Liver (tissue), 9 donors: ENCODE results near the gene TRIM21. TPM values are rescaled to one million over a fixed set of nuclear protein-coding genes. Genes with fewer than 3 reads are reported as not detected.

ENCODE experiments used
- DNase-seq: peaks from one replicate; pipeline ENCODE4 v3.0.0-alpha.2; 2017; ENCODE audit warnings: low spot score
- H3K27ac ChIP-seq, 2 donors: one replicate each; pipeline ENCODE4 v1.7.0; 2013; ENCODE audit warnings: inconsistent platforms in 2 of 2, low read length in 2 of 2, control low read depth in 1 of 2, low read depth in 1 of 2, mild to moderate bottlenecking in 1 of 2
- H3K27me3 ChIP-seq, 4 donors: one replicate each; pipeline versions ENCODE4 v1.6.1 to v1.7.0; 2013; ENCODE audit warnings: low read length in 3 of 4, inconsistent platforms in 1 of 4, mild to moderate bottlenecking in 1 of 4, moderate library complexity in 1 of 4; ENCODE audit not compliant: control insufficient read depth in 4 of 4, insufficient read depth in 4 of 4
- H3K36me3 ChIP-seq, 4 donors: one replicate each; pipeline versions ENCODE4 v1.6.1 to v1.7.0; 2013; ENCODE audit warnings: low read length in 3 of 4, mild to moderate bottlenecking in 3 of 4, low read depth in 1 of 4, moderate library complexity in 1 of 4; ENCODE audit not compliant: control insufficient read depth in 4 of 4, insufficient read depth in 3 of 4
- H3K4me1 ChIP-seq, 4 donors: one replicate each; pipeline versions ENCODE4 v1.6.1 to v1.7.0; 2013; ENCODE audit warnings: low read length in 3 of 4, mild to moderate bottlenecking in 3 of 4, moderate library complexity in 1 of 4; ENCODE audit not compliant: control insufficient read depth in 4 of 4, insufficient read depth in 4 of 4
- H3K4me3 ChIP-seq, 3 donors: one replicate each; pipeline versions ENCODE4 v1.6.1 to v1.7.0; 2013; ENCODE audit warnings: low read length in 3 of 3, control low read depth in 1 of 3, low read depth in 1 of 3, mild to moderate bottlenecking in 1 of 3
- H3K9ac ChIP-seq, 2 donors: one replicate each; pipeline ENCODE4 v1.7.0; 2013; ENCODE audit warnings: low read length in 2 of 2, mild to moderate bottlenecking in 2 of 2, moderate library complexity in 2 of 2, control low read depth in 1 of 2, low read depth in 1 of 2
- H3K9me3 ChIP-seq, 4 donors: one replicate each; pipeline versions ENCODE4 v1.6.1 to v1.7.0; 2013; ENCODE audit warnings: low read length in 3 of 4; ENCODE audit not compliant: control insufficient read depth in 4 of 4
- EGR1 ChIP-seq, 2 donors: IDR thresholded peaks; 2 replicates each; pipeline ENCODE4 v1.6.1; 2016 to 2018; ENCODE audit warnings: antibody characterized with exemption in 2 of 2, low read depth in 2 of 2
- FOXA1 ChIP-seq: IDR thresholded peaks from 2 replicates; pipeline ENCODE4 v1.6.1; 2016; ENCODE audit warnings: antibody characterized with exemption
- FOXA2 ChIP-seq: IDR thresholded peaks from 2 replicates; pipeline ENCODE4 v1.6.1; 2016; ENCODE audit warnings: antibody characterized with exemption
- GABPA ChIP-seq, 2 donors: IDR thresholded peaks in 1 of 2; conservative IDR thresholded peaks in 1 of 2; 2 replicates each; pipeline ENCODE4 v1.6.1; 2016; ENCODE audit warnings: antibody characterized with exemption in 2 of 2, mild to moderate bottlenecking in 1 of 2, moderate library complexity in 1 of 2
- HNF4A ChIP-seq, 2 donors: conservative IDR thresholded peaks; 2 replicates each; pipeline ENCODE4 v1.6.1; 2016; ENCODE audit warnings: antibody characterized with exemption in 2 of 2, mild to moderate bottlenecking in 2 of 2
- HNF4G ChIP-seq: IDR thresholded peaks from 2 replicates; pipeline ENCODE4 v1.6.1; 2016; ENCODE audit warnings: antibody characterized with exemption
- JUND ChIP-seq, 2 donors: IDR thresholded peaks; 2 replicates each; pipeline ENCODE4 v1.6.1; 2016; ENCODE audit warnings: antibody characterized with exemption in 2 of 2
- NR2F2 ChIP-seq: IDR thresholded peaks from 2 replicates; pipeline ENCODE4 v1.6.1; 2016; ENCODE audit warnings: antibody characterized with exemption
- RAD21 ChIP-seq, 2 donors: IDR thresholded peaks; 2 replicates each; pipeline ENCODE4 v1.6.1; 2016; ENCODE audit warnings: antibody characterized with exemption in 2 of 2, mild to moderate bottlenecking in 2 of 2
- REST ChIP-seq: IDR thresholded peaks from 2 replicates; pipeline ENCODE4 v1.6.1; 2016; ENCODE audit warnings: antibody characterized with exemption, mild to moderate bottlenecking
- RXRA ChIP-seq, 2 donors: IDR thresholded peaks; 2 replicates each; pipeline ENCODE4 v1.6.1; 2017 to 2018; ENCODE audit warnings: antibody characterized with exemption in 2 of 2, mild to moderate bottlenecking in 1 of 2
- SP1 ChIP-seq: IDR thresholded peaks from 2 replicates; pipeline ENCODE4 v1.6.1; 2018; ENCODE audit warnings: antibody characterized with exemption, mild to moderate bottlenecking
- TAF1 ChIP-seq: conservative IDR thresholded peaks from 2 replicates; pipeline ENCODE4 v1.6.1; 2016; ENCODE audit warnings: antibody characterized with exemption, mild to moderate bottlenecking
- YY1 ChIP-seq: IDR thresholded peaks from 2 replicates; pipeline ENCODE4 v1.6.1; 2016; ENCODE audit warnings: antibody characterized with exemption, mild to moderate bottlenecking
- ZBTB33 ChIP-seq: IDR thresholded peaks from 2 replicates; pipeline ENCODE4 v1.6.1; 2016; ENCODE audit warnings: antibody characterized with exemption
- WGBS: extraction: QIAGEN DNeasy Blood & Tissue Kit; methylation state at CpG from one replicate; pipeline ENCODE4 v1.1.7; 2013; 5-methylcytosine and 5-hydroxymethylcytosine counted together
- polyA plus RNA-seq, 2 donors: library from polyadenylated mRNA; stranded (reverse) in 1 of 2; unstranded in 1 of 2; fragments of 200-250 nt in 1 of 2; fragments of >200 nt in 1 of 2; fragmentation: Nextera tagmentation in 1 of 2; extraction: Ambion mirVana in 1 of 2; gene quantifications; one replicate each; pipeline versions ENCODE4 v1.2.1 to v1.2.3, GENCODE V29; 2013 to 2015
- total RNA-seq, 2 donors: library from RNA; depleted of rRNA; stranded (reverse); fragments of >200 nt; gene quantifications; one replicate each; pipeline ENCODE4 v1.2.3, GENCODE V29; 2014
- TF ChIP-seq, protein P1 (sequence below): IDR thresholded peaks from 2 replicates; pipeline ENCODE4 v1.6.1; 2016; ENCODE audit warnings: antibody characterized with exemption
- TF ChIP-seq, protein P2 (sequence below): fragments of 150-350 bp; IDR thresholded peaks from 2 replicates; pipeline ENCODE4 v1.5.1; 2017; ENCODE audit warnings: improper control_type of control experiment, low read depth, low read length; ENCODE audit not compliant: missing input control
- TF ChIP-seq, protein P3 (sequence below): IDR thresholded peaks from 2 replicates; pipeline ENCODE4 v1.6.1; 2016; ENCODE audit warnings: antibody characterized with exemption
- donor health status: healthy.
- donor health status: healthy.
- donor health status: healthy.
- donor health status: healthy.
- donor health status: healthy.

The TRIM21 gene
- total and polyA plus RNA-seq, 4 donors, result 8.0 to 14.9 (median 12.4) TPM

DNA sequence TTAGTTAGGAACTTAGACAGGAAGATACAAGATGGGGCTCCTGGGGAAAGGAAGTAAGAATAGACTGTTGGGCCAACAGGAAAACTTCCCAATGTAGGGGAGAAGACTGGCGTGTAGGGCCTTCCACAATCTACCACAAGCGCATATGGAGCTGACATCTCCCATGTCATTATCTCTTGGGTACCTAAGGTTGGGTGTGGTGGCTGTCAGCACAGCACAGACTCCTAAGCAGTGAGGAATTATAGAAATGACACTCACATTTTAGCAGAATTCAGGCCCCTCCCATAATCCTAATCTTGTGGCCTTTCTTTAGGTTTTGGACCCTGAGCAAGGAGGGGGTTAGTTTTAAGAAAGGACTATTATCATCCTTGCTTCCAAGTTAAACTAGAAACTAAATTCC lies 11.6 kb downstream of the TRIM21 start:
- no peak for TF ChIP-seq RAD21 (IDR thresholded peaks at IDR 0.05)
- TF ChIP-seq GABPA (IDR thresholded peaks at IDR 0.05 in 1 of 2, conservative IDR thresholded peaks at IDR 0.05 in 1 of 2), result no peak
- TF ChIP-seq, protein P1, sequence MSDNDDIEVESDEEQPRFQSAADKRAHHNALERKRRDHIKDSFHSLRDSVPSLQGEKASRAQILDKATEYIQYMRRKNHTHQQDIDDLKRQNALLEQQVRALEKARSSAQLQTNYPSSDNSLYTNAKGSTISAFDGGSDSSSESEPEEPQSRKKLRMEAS, result no peak
- TF ChIP-seq HNF4A (conservative IDR thresholded peaks at IDR 0.05), result no peak
- TF ChIP-seq ZBTB33, result no peak
- TF ChIP-seq TAF1, result no peak
- no peak for TF ChIP-seq FOXA2
- TF ChIP-seq, protein P2, sequence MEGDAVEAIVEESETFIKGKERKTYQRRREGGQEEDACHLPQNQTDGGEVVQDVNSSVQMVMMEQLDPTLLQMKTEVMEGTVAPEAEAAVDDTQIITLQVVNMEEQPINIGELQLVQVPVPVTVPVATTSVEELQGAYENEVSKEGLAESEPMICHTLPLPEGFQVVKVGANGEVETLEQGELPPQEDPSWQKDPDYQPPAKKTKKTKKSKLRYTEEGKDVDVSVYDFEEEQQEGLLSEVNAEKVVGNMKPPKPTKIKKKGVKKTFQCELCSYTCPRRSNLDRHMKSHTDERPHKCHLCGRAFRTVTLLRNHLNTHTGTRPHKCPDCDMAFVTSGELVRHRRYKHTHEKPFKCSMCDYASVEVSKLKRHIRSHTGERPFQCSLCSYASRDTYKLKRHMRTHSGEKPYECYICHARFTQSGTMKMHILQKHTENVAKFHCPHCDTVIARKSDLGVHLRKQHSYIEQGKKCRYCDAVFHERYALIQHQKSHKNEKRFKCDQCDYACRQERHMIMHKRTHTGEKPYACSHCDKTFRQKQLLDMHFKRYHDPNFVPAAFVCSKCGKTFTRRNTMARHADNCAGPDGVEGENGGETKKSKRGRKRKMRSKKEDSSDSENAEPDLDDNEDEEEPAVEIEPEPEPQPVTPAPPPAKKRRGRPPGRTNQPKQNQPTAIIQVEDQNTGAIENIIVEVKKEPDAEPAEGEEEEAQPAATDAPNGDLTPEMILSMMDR, result no peak
- TF ChIP-seq, protein P3, sequence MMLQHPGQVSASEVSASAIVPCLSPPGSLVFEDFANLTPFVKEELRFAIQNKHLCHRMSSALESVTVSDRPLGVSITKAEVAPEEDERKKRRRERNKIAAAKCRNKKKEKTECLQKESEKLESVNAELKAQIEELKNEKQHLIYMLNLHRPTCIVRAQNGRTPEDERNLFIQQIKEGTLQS, result no peak
- no peak for TF ChIP-seq REST
- TF ChIP-seq JUND (IDR thresholded peaks at IDR 0.05), result no peak
- TF ChIP-seq FOXA1, result no peak
- TF ChIP-seq RXRA (IDR thresholded peaks at IDR 0.05), result no peak
- no peak for TF ChIP-seq SP1
- no peak for TF ChIP-seq EGR1 (IDR thresholded peaks at IDR 0.05; ENCODE audit: low read depth in 2 of 2)
- TF ChIP-seq YY1, result no peak
- TF ChIP-seq HNF4G, result no peak
- no peak for TF ChIP-seq NR2F2
- no peak overlapping the region for H3K27ac ChIP-seq
- H3K36me3 ChIP-seq, result peaks cover 3 to 30% (median 27%) of the 10 kb centered on the region in 4 donors
- no peaks in the 10 kb centered on the region for H3K27me3 ChIP-seq
- no peaks in the 10 kb centered on the region for H3K9me3 ChIP-seq
- no peak for DNase-seq
- no peaks in the 10 kb centered on the region for H3K4me1 ChIP-seq
- H3K4me3 ChIP-seq, result no peak overlapping the region
- WGBS, result 91% methylated on average over 2 of the region's 2 CpGs
- no peak overlapping the region for H3K9ac ChIP-seq
